SIG-M5 (cell line): ENCODE data around the gene ENOX1.
"Not testable (repeated sequence)": the region's sequence is repeated elsewhere in the genome, so short reads cannot be mapped to it uniquely, and the experiment has no call there.

ENCODE experiments used
- DNase-seq: peaks from one replicate; lab custom pipeline; 2025; lab: John Stamatoyannopoulos, UW

The ENOX1 gene

DNA sequence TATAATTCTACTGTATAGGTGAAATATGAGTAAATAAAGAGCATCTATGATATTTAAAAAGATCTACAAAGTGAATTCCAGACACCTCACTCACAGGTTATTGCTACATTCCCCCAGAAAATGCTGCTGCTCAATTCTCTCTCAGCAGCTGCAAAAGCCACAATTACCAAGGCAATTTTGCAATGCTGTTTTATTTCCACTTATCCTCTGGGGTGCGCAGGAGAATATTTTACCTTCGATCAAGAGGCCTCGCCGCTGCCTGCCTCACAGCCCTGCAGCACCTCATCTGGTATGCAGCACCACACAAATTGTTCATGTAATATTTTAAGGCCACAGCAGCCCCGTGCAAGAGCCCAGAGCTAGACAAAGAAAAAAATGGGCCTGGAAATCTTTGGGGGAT lies 430.2 kb downstream of the ENOX1 start:
- no peak for DNase-seq

DNA sequence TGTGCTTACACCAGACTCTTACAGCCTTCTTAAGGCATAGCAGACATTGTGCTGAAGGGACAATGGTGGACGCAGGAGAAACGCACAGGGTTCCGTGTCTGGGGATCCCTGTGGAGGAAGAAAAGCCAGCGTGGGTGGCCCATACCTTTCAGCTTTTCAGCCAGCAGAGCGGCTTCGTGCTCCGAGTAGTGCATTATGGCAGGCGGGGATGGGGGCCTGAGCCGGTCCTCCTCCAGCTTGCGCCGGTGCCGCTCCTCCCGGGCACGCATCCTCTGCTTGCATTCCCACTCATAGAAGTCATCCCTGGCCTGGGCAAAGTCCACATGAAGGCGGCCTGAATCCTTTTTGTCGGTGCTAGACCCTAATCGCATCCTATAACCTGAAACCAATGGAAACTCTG lies 431.0 kb downstream of the ENOX1 start:
- DNase-seq, result no peak

DNA sequence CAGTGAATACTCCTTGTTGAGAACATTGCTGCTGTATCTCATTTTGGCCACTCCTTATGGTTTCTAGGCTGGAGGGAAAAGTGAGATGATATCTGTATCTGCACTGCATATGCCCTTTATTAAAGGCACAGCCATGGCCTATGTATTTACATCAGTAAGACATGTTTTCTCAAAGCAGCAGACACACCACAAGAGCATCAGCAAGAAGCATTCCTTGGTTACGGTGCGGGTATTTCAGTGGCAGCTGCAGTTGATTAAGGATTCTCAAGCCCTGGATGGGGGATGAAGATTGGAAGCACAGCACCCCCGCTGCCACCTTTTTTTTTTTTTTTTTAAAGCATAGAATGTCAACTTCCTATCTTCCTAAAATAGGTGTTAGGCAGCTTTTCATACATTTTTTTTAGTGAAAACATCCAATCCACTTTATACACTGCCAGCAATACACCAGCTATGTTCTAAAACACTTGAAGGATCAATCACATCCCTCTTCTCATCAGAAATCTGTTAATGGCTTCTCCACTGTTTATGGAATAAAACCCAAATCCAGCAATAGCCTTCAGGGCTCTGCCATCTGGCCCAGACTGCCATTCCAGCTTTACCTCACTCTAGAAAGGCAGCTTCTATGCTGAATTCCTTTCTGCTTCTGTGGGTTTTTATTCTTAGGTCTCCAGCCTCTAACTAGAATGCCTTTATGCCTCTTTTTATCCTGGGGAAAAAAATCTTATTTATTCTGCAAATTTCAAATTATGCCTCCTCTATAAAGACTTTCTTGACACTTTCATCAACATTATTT lies 432.4 kb downstream of the ENOX1 start:
- no peak for DNase-seq

DNA sequence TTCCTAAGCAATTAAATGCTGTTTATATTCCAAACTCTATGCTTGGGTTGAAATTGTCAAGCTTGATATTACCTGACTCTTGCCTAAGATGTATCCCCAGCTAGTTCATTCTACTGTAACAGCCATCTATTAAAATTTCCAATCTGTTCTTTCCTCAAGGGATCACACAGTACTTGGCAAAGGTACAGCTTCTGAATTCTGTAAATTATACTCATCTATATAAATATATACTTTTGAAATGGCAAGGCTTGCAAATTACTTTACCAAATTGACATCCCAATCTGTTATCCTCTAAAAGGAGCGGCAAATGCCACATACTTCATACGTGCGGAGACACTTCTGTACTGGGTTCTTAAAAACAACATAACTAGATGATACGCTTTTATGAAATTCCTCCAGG lies 433.1 kb downstream of the ENOX1 start:
- no peak for DNase-seq

DNA sequence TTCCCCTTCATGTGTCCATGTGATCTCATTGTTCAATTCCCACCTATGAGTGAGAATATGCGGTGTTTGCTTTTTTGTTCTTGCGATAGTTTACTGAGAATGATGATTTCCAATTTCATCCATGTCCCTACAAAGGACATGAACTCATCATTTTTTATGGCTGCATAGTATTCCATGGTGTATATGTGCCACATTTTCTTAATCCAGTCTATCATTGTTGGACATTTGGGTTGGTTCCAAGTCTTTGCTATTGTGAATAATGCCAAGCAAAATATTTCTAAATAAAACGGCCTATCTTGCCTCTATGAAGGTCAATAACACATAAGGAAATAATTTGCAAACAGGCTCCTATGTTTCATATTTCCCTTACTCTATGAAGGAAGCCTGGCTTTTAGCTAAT lies 435.2 kb downstream of the ENOX1 start:
- not testable (repeated sequence) for DNase-seq

DNA sequence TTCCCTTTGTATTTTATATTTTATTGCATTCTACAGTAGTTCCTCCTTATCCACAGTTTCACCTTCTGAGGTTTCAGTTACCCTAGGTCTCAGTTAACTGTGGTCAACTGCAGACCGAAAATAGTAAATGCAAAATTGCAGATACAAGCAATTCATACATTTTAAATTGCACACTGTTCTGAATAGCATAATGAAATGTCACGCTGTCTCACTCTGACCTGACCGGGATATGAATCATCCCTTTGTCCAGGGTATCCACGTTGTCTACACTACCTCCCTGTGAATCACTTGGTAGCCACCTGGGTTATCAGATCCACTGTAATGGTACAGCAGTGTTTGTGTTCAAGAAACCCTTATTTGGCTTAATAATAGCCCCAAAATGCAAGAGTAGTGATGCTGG lies 438.4 kb downstream of the ENOX1 start:
- DNase-seq, result no peak

DNA sequence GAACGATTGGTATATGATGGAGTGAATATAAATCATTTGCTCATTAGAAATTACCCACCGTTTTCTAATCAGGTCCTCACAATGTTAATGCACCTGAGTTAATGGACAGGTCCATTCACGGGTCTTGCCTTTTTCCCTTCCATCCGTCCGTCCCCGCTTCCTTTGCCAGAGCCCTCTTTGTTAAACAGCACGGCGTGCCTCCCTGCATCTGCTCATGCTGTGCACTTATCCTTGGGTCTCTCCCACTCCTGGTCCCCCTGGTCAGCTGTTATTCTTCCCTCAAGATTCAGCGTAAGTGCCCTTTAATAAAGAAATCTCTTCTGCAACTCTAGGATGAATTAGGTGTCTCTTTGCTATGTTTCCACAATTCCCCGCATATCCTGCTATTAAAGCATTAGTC lies 438.9 kb downstream of the ENOX1 start:
- no peak for DNase-seq

DNA sequence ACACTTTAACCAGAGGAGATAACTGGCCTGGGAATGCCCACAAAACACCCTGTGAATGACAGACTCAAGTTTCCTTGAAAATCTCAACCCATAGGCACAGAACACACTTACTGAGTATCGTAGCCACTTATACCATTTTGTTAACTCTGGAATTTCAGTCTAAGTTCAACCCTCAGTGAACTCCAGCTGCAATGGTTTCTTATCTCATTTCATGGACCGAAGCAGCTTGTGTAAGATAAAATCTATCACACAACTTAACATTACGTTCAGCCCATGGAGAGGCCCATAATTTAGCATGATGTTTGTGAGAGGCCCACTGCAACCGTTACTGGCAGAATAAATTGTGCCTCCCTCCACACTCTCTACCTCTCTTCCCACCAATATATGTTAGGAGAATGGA lies 440.3 kb downstream of the ENOX1 start:
- no peak for DNase-seq

DNA sequence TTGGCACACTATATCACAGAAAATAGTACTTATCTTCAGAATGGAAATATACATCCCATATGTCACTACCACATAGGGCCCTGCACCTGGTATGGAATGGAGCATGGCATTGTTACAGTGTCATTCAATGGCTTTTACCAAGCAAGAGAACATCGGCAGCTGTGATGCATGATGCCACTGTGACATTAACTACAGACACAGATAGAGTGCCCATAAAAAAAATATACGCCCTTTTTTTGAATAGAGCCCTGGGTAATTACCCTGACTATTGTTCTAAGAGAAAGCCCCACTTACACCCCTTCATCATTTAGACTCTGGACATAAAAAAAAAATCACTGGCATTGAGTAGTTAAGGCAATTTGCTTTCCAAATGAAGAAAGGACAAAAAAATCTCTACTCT lies 443.1 kb downstream of the ENOX1 start:
- DNase-seq, result no peak

DNA sequence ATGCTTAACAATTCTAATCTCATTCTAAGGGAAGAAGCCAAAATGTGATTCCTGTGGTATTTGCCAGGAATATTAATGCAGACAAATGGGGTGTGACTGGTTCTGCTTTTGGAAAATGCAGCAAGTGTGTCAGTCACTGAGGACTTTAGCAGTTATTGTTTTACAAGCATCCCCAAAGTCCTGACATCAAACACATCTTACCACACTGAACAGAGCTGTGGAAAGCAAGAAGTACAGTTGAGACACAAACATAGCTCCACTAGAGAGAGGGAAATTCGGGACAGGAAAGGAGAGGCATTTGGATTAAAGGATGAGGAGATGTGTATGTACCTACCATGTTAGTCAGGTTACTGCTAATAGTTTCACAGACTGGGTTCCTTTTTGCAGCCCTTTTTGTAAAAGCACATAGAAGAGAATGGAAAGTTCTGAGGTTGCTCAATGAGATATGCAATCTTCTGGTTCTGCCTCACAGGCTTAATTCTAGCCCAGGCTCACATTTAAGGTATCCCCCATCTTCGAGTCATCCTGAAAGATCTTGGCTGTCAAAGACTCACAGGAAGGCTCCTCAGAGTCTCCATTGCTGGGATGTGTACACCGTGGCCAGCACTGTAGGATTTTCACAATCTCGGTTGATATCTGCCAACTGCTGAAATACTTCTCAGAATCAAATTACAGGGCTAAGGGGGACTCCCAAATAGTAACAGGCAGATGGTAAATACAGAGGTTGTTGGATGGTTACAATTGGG lies 446.8 kb downstream of the ENOX1 start:
- no peak for DNase-seq

DNA sequence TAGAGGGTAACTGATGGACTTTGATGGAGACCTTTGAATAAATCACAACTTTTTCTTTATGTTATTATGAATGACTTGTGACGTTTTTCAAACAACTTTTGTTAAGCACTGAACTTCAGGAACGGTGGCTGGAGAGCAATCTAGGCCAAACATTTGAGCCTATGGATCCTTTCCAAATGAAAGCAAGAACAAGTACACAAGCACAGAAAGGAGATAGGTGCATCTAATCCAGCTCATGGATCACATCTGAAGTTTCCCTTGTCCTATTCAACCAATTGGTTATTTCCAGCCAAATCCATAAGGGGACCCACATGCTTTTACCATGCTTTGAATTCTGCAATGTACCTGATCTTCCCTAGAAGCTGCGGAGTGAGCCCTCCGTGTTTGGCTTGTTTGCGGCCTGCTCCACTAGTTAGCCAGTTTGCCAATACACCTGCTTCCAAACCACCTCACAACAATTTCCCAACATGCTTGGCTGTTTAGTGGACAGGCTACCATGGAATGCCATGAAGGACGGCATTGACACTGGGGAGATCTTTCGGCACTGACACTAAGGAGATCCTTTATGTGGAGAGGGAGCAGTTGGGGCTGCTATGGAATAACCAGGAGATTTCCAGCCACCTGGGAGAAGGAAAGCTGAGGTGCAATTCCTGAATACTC lies 447.5 kb downstream of the ENOX1 start:
- no peak for DNase-seq

DNA sequence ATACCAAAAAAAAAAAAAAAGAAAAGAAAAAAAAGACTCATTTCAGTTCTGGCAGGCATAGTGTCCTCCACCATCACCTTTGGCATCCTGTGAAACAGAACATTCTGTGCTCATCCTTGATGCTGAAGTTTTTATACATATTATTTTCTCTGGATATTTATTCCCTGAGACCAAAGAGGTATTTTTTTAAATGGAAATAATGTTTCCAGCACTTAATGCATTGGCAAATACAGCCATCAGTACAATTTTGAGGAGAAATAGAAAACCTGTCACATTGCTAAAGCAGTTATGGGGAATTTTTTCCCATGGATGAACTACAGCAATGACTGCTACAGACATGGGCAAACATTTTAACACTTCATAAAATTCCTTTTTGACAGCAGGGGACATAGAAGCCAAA lies 451.0 kb downstream of the ENOX1 start:
- no peak for DNase-seq

DNA sequence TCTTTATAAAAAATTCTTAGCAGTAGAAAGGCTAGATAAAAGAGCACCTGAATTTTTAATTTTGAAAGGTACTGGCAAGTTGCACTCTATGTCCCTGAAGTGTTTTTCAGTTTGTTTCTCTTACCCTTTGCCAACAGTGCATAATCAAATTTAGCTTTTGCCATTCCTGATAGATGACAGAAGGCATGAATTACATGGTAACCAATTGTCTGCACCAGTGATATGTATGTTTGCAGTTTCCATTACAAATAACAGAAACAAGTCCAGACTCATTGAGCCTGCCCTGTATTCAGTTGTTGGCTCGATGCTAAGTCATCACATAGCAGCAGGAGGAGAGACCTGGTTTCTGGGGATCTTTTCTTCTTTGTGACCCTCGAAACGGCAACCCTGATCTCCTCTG lies 453.6 kb downstream of the ENOX1 start:
- DNase-seq, result no peak

DNA sequence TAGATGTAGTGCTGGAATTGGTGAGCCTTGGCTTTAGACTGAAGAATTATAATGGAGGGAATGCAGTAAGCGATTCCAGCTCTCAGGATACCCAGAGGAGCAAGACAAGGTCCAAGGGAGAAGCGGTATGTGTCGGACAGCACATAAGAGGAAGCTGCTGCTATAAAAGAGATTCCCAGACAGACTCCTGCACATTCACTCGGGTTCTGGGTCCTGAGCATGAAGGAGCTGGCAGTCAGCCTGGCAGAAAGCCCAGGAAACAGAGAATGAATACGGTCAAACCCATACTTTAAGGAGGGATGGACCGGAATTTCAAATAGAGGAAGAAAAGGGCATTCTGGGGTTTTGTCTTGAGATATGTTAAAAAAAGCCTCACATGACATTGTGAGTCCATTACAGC lies 455.1 kb downstream of the ENOX1 start:
- DNase-seq, result no peak

DNA sequence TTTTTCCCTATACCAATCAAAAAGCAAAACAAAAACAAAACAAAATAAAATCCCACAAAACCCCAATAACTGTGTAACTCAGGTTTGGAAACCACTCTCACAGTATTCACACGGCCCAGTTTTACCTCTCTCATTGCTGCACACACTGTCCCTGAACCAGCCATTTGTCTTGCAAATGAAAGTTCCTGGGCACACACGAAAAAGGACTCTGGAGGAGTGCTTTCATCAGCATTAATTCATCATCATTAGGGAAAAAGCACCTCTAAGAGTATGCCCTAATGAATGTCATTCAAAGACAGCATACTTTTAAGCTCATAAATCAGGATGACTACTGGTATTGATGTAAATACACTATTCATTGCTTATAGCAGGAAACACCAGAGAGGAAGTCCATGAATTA lies 457.1 kb downstream of the ENOX1 start:
- no peak for DNase-seq

DNA sequence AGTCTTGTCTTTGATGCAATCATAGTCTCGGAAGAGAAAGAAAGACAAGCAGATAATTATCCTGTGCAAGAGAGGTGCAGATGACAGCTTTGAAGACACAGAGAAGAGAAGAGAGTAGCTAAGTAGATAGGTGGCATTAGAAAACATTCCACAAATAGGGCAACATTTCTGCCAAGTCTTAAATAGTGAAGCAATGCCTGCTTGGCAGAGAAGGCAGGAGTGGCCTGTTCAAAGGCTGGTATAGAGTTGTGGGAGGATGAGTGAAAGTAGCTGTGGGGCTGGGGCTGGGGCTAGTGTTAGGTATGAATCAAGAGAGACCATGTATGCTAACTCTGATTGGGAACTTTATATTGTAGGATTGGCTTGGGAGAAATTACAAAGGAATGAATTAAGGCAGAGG lies 457.9 kb downstream of the ENOX1 start:
- no peak for DNase-seq

DNA sequence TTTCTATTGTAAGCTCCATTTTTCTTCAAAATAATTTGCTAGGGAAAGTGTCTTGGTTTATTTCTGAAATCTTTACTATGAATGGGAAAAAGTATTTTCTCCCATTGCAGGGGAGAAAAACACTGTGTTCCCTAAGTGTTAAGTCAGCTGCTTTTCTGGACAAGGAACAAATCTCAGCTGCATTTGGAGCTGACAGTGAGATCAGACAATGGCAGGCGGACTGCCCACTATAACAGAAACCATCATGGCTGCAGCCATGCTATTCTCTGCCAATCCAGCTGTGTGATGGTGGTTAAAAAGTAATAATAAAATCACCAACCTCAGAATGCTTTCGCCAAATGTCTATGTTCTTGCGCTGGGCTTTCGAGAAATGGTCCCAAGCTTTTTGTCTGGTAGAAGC lies 460.7 kb downstream of the ENOX1 start:
- no peak for DNase-seq

DNA sequence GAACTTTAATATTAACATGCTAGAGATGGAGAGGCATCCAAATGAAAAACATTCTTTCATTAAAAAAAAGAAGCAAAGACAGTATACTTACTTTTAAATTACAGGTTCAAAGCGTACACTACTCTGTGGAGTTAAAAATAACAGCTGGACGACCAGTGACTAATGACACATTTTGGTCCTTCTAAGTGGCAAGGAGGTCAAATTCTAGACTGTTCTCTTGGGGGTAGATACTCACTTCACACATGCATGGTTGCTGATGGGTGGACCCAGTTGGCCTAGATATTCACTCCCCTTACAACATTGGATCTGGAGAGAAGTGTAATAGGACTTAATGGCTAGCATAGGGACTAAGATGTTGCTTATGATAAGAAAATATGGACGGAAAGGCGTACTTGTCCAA lies 461.1 kb downstream of the ENOX1 start:
- DNase-seq, result no peak

DNA sequence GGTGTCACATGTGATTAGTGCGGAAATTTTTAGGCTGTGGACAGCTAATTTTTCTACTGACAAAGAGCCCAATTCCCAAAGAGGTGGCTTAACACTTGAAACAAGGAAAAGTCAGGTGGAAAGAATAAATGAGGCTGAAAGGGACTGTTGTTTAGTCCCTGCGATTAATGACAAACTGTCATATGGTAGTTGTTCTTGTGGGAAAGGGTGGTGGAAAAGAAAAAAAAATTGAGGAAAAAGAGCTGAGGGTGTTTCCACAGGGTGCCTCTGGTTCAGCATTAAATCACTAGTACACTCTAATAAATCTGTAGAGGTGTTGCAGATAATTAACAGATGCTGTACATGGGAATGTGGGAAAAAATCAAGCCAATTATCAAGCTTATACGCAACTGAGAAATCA lies 462.6 kb downstream of the ENOX1 start:
- DNase-seq, result no peak

DNA sequence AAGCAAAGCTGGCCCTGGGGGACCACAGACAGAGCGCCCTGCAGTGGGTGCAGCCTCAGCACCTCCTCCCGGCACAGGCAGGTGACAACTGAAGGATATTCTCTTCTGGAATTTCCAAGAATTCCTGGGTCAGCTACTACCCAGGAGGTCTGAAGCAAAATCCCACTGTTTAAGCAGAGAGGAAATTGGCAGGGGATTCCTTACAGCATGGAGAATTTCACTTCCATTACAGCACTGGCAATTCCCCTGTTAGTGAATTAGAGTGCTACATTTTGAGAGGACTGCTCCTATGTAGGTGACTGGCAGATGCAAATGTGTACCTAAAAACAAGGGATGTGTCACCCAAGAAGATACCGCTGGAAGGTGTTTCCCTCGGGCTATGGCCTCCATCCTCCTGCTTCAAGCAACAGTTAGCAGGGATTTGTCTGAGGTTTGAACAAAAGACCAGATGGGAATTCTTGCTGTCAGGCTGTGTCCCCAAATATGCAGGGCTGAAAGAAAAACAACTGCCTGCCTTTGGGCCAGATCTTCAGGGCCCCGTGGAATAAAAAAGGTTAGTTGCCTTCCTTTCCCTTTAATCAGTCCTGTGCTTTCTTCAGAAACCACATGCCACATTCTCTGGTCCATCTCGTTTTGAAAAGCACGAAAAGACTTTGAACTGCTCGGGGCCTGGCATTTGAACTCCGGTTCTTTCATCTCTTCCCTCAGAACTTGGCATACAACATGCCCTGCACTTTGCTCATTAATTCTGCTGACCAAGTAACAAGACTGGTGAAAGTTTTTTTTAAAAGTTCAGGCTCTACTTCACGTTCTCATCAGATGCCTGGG lies 466.9 kb downstream of the ENOX1 start:
- DNase-seq, result no peak

DNA sequence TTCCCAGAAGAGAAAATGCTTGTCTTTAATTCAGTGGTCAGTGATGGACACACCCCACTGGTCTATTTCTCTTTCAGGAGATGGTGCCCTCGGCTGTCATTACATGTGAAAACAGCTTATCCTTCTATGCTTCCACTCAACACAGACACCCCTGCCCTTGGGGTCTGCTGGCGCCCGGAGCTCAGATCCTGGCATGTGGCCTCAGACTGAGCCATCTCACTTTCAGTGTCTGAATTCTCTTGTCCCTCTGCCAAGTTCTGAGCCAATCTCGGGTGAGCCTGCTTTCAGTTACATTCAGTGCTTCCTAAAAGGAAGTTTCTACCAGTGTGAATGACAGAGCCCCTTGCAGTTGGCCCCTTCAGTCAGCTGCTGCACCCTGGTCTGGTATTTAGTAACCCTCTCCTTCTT lies 469.8 kb downstream of the ENOX1 start:
- no peak for DNase-seq

DNA sequence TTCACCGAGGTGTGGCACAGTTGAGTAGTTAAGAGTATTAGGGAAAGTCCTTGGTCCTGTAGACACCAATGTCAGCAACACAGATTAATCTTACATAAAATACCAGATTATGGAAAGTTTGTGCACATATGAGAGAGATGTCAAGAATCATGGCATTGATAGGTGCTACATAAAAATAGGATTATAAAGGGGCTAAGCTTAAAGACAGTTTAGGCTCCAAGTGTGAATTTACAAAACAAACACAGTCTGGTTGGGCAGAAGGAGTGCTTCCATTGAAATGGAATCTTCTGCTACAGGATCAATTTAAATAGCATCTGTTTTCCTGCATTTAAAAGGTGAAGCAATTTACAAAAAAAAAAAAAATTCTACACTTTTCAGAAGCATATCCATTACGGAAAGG lies 470.5 kb downstream of the ENOX1 start:
- no peak for DNase-seq
